Measurements from ENCODE around the gene GNAL. TPM values are rescaled to one million over a fixed set of nuclear protein-coding genes. Genes with fewer than 3 reads are reported as not detected.
A peak's percentile ranks its signal among the peaks of the same experiment; 100 is the strongest.
"Not testable (repeated sequence)": the region's sequence is repeated elsewhere in the genome, so short reads cannot be mapped to it uniquely, and the experiment has no call there.

Gene GNAL
- total RNA-seq, result not detected

GRCh38 chr18:11688972-11689668 lies at the start of gene GNAL:
TSS of gene GNAL (plus strand) at chr18:11689264. CDS start at chr18:11689564, 300 bp downstream.
- H3K9me3 Mint-ChIP-seq (ENCODE audit: insufficient read depth), result no peaks in the 10 kb centered on the region
- ChIA-PET CTCF (interaction anchor here (0.9 kb wide), 1 partner anchor 34 kb away, joined by 3 read pairs; no protein-coding TSS in a partner anchor), POLR2A (no interaction called here)
- H3K4me3 Mint-ChIP-seq, result peak within 1 kb of the TSS; percentile 50
- H3K4me1 Mint-ChIP-seq (ENCODE audit: low read depth), result peaks cover 12% of the 10 kb centered on the region
- peaks cover 28% of the 10 kb centered on the region for H3K27me3 Mint-ChIP-seq (ENCODE audit: low read depth)
- ATAC-seq, result peak; percentile 86
- DNase-seq, result peak; percentile 66
- peak within 1 kb of the TSS; percentile 19 for H3K27ac Mint-ChIP-seq
- no peaks in the 10 kb centered on the region for H3K36me3 Mint-ChIP-seq (ENCODE audit: low read depth)

- H3K9me3 Mint-ChIP-seq (ENCODE audit: insufficient read depth); H3K27me3 Mint-ChIP-seq (ENCODE audit: low read depth); CTCF ChIA-PET; DNase-seq; H3K4me1 Mint-ChIP-seq (ENCODE audit: low read depth); H3K4me3 Mint-ChIP-seq; H3K36me3 Mint-ChIP-seq (ENCODE audit: low read depth); POLR2A ChIA-PET; ATAC-seq; H3K27ac Mint-ChIP-seq: not testable (repeated sequence)
Measured at GRCh38 chr18:11647310-11647709, 41.8 kb upstream of the GNAL start.

GRCh38 chr18:11647804-11648203 lies 41.3 kb upstream of the GNAL start:
- H3K27me3 Mint-ChIP-seq (ENCODE audit: low read depth); H3K4me1 Mint-ChIP-seq (ENCODE audit: low read depth); H3K27ac Mint-ChIP-seq; POLR2A ChIA-PET; CTCF ChIA-PET; H3K4me3 Mint-ChIP-seq; ATAC-seq; H3K36me3 Mint-ChIP-seq (ENCODE audit: low read depth); DNase-seq; H3K9me3 Mint-ChIP-seq (ENCODE audit: insufficient read depth): not testable (repeated sequence)

GRCh38 chr18:11649839-11650238 lies 39.2 kb upstream of the GNAL start:
- H3K27me3 Mint-ChIP-seq (ENCODE audit: low read depth), result peaks cover 13% of the 10 kb centered on the region
- H3K9me3 Mint-ChIP-seq (ENCODE audit: insufficient read depth), result no peaks in the 10 kb centered on the region

GRCh38 chr18:11651899-11652298 lies 37.2 kb upstream of the GNAL start:
- H3K4me1 Mint-ChIP-seq (ENCODE audit: low read depth), result no peaks in the 10 kb centered on the region
- H3K27ac Mint-ChIP-seq, result no peak overlapping the region
- no peaks in the 10 kb centered on the region for H3K9me3 Mint-ChIP-seq (ENCODE audit: insufficient read depth)
- peaks cover 19% of the 10 kb centered on the region for H3K27me3 Mint-ChIP-seq (ENCODE audit: low read depth)
- CTCF ChIA-PET, result no interaction called here
- ATAC-seq, result no peak
- no peak overlapping the region for H3K4me3 Mint-ChIP-seq
- H3K36me3 Mint-ChIP-seq (ENCODE audit: low read depth), result no peaks in the 10 kb centered on the region
- DNase-seq, result no peak
- POLR2A ChIA-PET, result no interaction called here

More at GRCh38 chr18:11649839-11650238, 39.2 kb upstream of the GNAL start:
- Mint-ChIP-seq H3K4me3 (no peak overlapping the region), H3K4me1 (ENCODE audit: low read depth) (no peaks in the 10 kb centered on the region), H3K27ac (no peak overlapping the region), H3K36me3 (ENCODE audit: low read depth) (no peaks in the 10 kb centered on the region)
- DNase-seq (no peak), ATAC-seq (no peak)
- POLR2A ChIA-PET, result no interaction called here
- CTCF ChIA-PET, result no interaction called here

- Mint-ChIP-seq H3K27me3 (ENCODE audit: low read depth) (peaks cover 27% of the 10 kb centered on the region), H3K4me1 (ENCODE audit: low read depth) (no peaks in the 10 kb centered on the region), H3K36me3 (ENCODE audit: low read depth) (no peaks in the 10 kb centered on the region), H3K9me3 (ENCODE audit: insufficient read depth) (no peaks in the 10 kb centered on the region), H3K4me3 (no peak overlapping the region), H3K27ac (no peak overlapping the region)
- ATAC-seq (no peak), DNase-seq (no peak)
- CTCF ChIA-PET, result no interaction called here
- POLR2A ChIA-PET, result no interaction called here
Measured at GRCh38 chr18:11653521-11653920, 35.5 kb upstream of the GNAL start.

GRCh38 chr18:11654736-11655605 lies 34.1 kb upstream of the GNAL start:
- no peaks in the 10 kb centered on the region for H3K36me3 Mint-ChIP-seq (ENCODE audit: low read depth)
- H3K4me3 Mint-ChIP-seq, result no peak overlapping the region
- H3K4me1 Mint-ChIP-seq (ENCODE audit: low read depth), result no peaks in the 10 kb centered on the region
- no peak overlapping the region for H3K27ac Mint-ChIP-seq
- CTCF ChIA-PET, result interaction anchor here (0.6 to 3.6 kb wide), 21 partner anchors 10 to 387 kb away, joined by 3 to 14 read pairs (median 3); partner anchors contain the start of gene GNAL
- ATAC-seq (peak; percentile 53), DNase-seq (peak; percentile 56)
- peaks cover 29% of the 10 kb centered on the region for H3K27me3 Mint-ChIP-seq (ENCODE audit: low read depth)
- H3K9me3 Mint-ChIP-seq (ENCODE audit: insufficient read depth), result no peaks in the 10 kb centered on the region
- POLR2A ChIA-PET, result no interaction called here

- Mint-ChIP-seq H3K27me3 (ENCODE audit: low read depth) (peaks cover 29% of the 10 kb centered on the region), H3K9me3 (ENCODE audit: insufficient read depth) (no peaks in the 10 kb centered on the region), H3K27ac (no peak overlapping the region), H3K4me3 (no peak overlapping the region), H3K36me3 (ENCODE audit: low read depth) (no peaks in the 10 kb centered on the region), H3K4me1 (ENCODE audit: low read depth) (no peaks in the 10 kb centered on the region)
- DNase-seq (no peak), ATAC-seq (no peak)
- CTCF ChIA-PET, result interaction anchor here (0.6 to 3.6 kb wide), 21 partner anchors 10 to 387 kb away, joined by 3 to 14 read pairs (median 4); partner anchors contain the start of gene GNAL
- POLR2A ChIA-PET, result no interaction called here
Measured at GRCh38 chr18:11655606-11655932, 33.5 kb upstream of the GNAL start.

- Mint-ChIP-seq H3K4me3 (no peak overlapping the region), H3K4me1 (ENCODE audit: low read depth) (no peaks in the 10 kb centered on the region), H3K27ac (no peak overlapping the region), H3K9me3 (ENCODE audit: insufficient read depth) (no peaks in the 10 kb centered on the region), H3K27me3 (ENCODE audit: low read depth) (peaks cover 26% of the 10 kb centered on the region), H3K36me3 (ENCODE audit: low read depth) (no peaks in the 10 kb centered on the region)
- ATAC-seq (no peak), DNase-seq (no peak)
- ChIA-PET POLR2A (no interaction called here), CTCF (interaction anchor here (0.9 to 3.6 kb wide), 3 partner anchors 76 to 382 kb away, joined by 3 to 13 read pairs (median 4); no protein-coding TSS in a partner anchor)
Measured at GRCh38 chr18:11657152-11657551, 31.9 kb upstream of the GNAL start.

GRCh38 chr18:11657554-11657953 lies 31.5 kb upstream of the GNAL start:
- no peaks in the 10 kb centered on the region for H3K4me1 Mint-ChIP-seq (ENCODE audit: low read depth)
- ATAC-seq (no peak), DNase-seq (no peak)
- ChIA-PET POLR2A (no interaction called here), CTCF (interaction anchor here (0.9 to 3.6 kb wide), 2 partner anchors 338 to 381 kb away, joined by 3 to 13 read pairs; no protein-coding TSS in a partner anchor)
- no peak overlapping the region for H3K4me3 Mint-ChIP-seq
- H3K9me3 Mint-ChIP-seq (ENCODE audit: insufficient read depth), result no peaks in the 10 kb centered on the region
- H3K27me3 Mint-ChIP-seq (ENCODE audit: low read depth), result peaks cover 26% of the 10 kb centered on the region
- H3K36me3 Mint-ChIP-seq (ENCODE audit: low read depth), result no peaks in the 10 kb centered on the region
- no peak overlapping the region for H3K27ac Mint-ChIP-seq

GRCh38 chr18:11658019-11658418 lies 31.0 kb upstream of the GNAL start:
- H3K9me3 Mint-ChIP-seq (ENCODE audit: insufficient read depth), result no peaks in the 10 kb centered on the region
- no peak overlapping the region for H3K4me3 Mint-ChIP-seq
- peaks cover 25% of the 10 kb centered on the region for H3K27me3 Mint-ChIP-seq (ENCODE audit: low read depth)
- no peaks in the 10 kb centered on the region for H3K4me1 Mint-ChIP-seq (ENCODE audit: low read depth)
- ChIA-PET CTCF (interaction anchor here (0.9 kb wide), 1 partner anchor 381 kb away, joined by 3 read pairs; no protein-coding TSS in a partner anchor), POLR2A (no interaction called here)
- H3K27ac Mint-ChIP-seq, result no peak overlapping the region
- H3K36me3 Mint-ChIP-seq (ENCODE audit: low read depth), result no peaks in the 10 kb centered on the region
- ATAC-seq, result no peak
- no peak for DNase-seq

GRCh38 chr18:11658989-11659388 lies 30.1 kb upstream of the GNAL start:
- Mint-ChIP-seq H3K4me3 (no peak overlapping the region), H3K36me3 (ENCODE audit: low read depth) (no peaks in the 10 kb centered on the region), H3K27ac (no peak overlapping the region), H3K9me3 (ENCODE audit: insufficient read depth) (no peaks in the 10 kb centered on the region), H3K27me3 (ENCODE audit: low read depth) (peaks cover 21% of the 10 kb centered on the region), H3K4me1 (ENCODE audit: low read depth) (no peaks in the 10 kb centered on the region)
- ChIA-PET CTCF (no interaction called here), POLR2A (no interaction called here)
- no peak for DNase-seq
- no peak for ATAC-seq
